ENCODE results near the gene ADARB1.

GRCh38 chr21:45258466-45258865 lies 184.1 kb downstream of the ADARB1 start:
- TF ChIP-seq CTCF (conservative IDR thresholded peaks at IDR 0.05; ENCODE audit: low read length) (no peak), EZH2phosphoT487 (IDR thresholded peaks at IDR 0.05; ENCODE audit: borderline replicate concordance, low read depth, low read length) (no peak)

All from OCI-LY7 (cell line).